Subcutaneous abdominal adipose tissue (tissue), 5 donors: ENCODE data around the gene GNAZ.
A peak's percentile ranks its signal among the peaks of the same experiment; 100 is the strongest.

ENCODE experiments used
- H3K27ac ChIP-seq: one replicate; pipeline ENCODE4 v1.7.0; 2013; ENCODE audit warnings: low read depth, mild to moderate bottlenecking, inconsistent platforms, low read length, moderate library complexity
- H3K27me3 ChIP-seq, 5 donors: one replicate each; pipeline ENCODE4 v1.7.0; 2013; ENCODE audit warnings: low read length in 5 of 5, inconsistent platforms in 1 of 5; ENCODE audit not compliant: control insufficient read depth in 5 of 5, insufficient read depth in 4 of 5
- H3K36me3 ChIP-seq, 5 donors: one replicate each; pipeline ENCODE4 v1.7.0; 2013; ENCODE audit warnings: low read length in 5 of 5; ENCODE audit not compliant: control insufficient read depth in 5 of 5, insufficient read depth in 5 of 5
- H3K4me1 ChIP-seq, 5 donors: one replicate each; pipeline ENCODE4 v1.7.0; 2013; ENCODE audit warnings: low read length in 5 of 5, mild to moderate bottlenecking in 3 of 5, moderate library complexity in 1 of 5; ENCODE audit not compliant: control insufficient read depth in 5 of 5, insufficient read depth in 5 of 5
- H3K4me3 ChIP-seq, 5 donors: one replicate each; pipeline ENCODE4 v1.7.0; 2013; ENCODE audit warnings: low read length in 5 of 5, low read depth in 1 of 5
- H3K9ac ChIP-seq, 5 donors: one replicate each; pipeline ENCODE4 v1.7.0; 2013; ENCODE audit warnings: low read length in 5 of 5, mild to moderate bottlenecking in 4 of 5, moderate library complexity in 3 of 5
- H3K9me3 ChIP-seq, 5 donors: one replicate each; pipeline ENCODE4 v1.7.0; 2013; ENCODE audit warnings: low read length in 5 of 5; ENCODE audit not compliant: control insufficient read depth in 5 of 5
- donor health status: healthy.
- donor health status: healthy.
- donor health status: healthy.
- donor health status: healthy.
- donor health status: healthy.

The GNAZ gene

DNA sequence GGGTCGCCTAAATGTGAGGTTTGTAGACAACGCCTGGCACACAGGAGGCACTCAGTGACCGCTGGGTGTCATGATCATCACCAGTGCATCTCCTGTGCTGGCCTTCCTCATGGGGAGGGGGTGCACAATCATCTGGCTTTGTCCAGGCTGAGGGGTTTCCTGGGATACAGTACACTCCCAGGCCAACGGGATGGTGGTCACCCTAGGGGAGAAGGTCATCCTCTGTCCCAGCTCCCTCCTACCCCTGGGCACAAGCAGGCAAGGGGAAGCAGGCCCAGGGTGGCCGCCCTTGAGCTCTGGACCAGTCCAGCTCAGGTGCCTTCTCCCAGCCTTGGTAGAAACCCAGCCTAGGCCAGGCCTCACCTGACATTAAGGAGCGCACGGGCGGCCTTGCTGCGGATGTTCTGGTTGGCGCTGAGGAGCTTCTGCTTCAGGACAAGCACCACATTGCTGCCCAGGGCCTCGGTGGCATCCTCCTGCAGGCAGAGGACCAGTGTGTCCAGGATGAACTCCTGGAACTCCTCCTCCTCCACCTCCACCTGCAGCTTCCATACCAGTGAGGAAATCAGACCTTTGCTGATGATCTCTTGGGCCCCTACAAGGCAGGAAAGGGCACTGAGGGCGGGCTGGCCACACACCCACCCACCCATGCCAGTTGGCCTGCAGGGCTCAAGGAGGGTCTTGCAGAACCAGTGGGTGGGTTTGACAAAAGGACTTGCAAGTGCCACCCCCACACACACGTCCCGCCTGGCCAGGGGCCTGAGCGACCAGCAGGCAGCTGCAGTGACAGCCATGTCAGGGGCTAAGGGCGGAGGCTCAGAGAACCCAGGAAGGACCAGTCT, 6.6 kb upstream of the GNAZ start:
- H3K27me3 ChIP-seq: peaks cover 0 to 8% (median 0%) of the 10 kb centered on the region in 5 donors
- H3K36me3 ChIP-seq: no peaks in the 10 kb centered on the region
- peaks cover 0 to 25% (median 4%) of the 10 kb centered on the region in 5 donors for H3K4me1 ChIP-seq
- H3K27ac ChIP-seq: no peak overlapping the region
- H3K9me3 ChIP-seq: no peaks in the 10 kb centered on the region
- no peak overlapping the region for H3K9ac ChIP-seq
- no peak overlapping the region for H3K4me3 ChIP-seq

DNA sequence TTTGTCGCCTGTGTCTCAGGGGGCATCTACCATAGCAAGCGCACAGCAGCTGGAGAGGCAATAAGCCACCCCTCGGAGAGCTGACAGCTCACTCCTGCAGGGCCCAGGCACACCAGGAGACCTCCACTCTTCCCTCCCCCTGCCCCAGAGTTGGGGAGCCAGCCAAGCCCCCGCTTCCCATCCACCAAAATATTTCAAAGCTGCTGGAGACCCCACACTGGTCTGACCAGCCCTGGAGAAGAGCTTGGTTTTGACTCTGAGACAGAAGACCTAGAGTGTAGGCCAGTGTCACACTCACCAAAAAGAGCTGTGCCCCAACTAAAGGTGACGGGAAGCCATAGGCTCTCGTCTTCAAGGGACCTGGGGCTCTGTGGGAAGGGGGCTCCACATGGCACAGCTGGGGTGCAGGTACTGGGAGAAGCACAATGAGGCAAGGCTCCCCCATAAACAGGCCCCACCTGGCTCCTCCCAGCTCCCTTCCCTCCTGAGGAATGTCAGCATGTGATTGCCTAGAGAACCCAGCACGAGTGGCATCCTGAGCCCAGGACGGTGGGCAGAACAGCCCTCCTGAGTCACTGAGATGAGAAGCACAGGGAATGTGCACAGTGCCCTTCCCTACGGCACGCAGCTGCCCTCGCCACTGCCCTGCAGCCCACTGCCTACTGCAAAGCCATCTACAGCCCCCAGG, 5.8 kb upstream of the GNAZ start:
- Histone ChIP-seq H3K4me1 (peaks cover 3 to 28% (median 10%) of the 10 kb centered on the region in 5 donors), H3K9me3 (no peaks in the 10 kb centered on the region), H3K36me3 (no peaks in the 10 kb centered on the region), H3K27me3 (peaks cover 0 to 8% (median 0%) of the 10 kb centered on the region in 5 donors), H3K27ac (no peak overlapping the region), H3K9ac (no peak overlapping the region), H3K4me3 (no peak overlapping the region)

DNA sequence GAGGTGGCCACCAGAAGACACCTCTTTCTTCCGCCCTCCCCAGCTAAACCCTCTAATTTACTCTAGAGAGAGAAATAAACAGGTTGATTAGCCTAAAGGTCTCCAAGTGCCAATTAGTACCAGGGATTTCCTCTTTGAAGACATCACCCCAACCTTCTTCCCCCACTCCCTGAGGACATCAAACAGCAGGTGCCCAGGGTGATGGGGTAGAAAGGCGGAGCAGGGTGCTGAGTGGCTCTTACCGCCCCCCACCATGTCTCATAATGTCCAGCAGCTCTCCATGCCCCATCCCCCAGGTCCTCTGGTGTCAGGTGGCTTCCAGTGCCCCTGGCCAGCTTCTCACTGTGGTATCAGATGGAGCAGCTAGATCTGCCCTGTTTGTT, 5.3 kb upstream of the GNAZ start:
- H3K36me3 ChIP-seq: no peaks in the 10 kb centered on the region
- H3K27ac ChIP-seq: no peak overlapping the region
- peaks cover 3 to 32% (median 14%) of the 10 kb centered on the region in 5 donors for H3K4me1 ChIP-seq
- no peak overlapping the region for H3K4me3 ChIP-seq
- H3K9me3 ChIP-seq: no peaks in the 10 kb centered on the region
- no peak overlapping the region for H3K9ac ChIP-seq
- peaks cover 0 to 8% (median 0%) of the 10 kb centered on the region in 5 donors for H3K27me3 ChIP-seq

DNA sequence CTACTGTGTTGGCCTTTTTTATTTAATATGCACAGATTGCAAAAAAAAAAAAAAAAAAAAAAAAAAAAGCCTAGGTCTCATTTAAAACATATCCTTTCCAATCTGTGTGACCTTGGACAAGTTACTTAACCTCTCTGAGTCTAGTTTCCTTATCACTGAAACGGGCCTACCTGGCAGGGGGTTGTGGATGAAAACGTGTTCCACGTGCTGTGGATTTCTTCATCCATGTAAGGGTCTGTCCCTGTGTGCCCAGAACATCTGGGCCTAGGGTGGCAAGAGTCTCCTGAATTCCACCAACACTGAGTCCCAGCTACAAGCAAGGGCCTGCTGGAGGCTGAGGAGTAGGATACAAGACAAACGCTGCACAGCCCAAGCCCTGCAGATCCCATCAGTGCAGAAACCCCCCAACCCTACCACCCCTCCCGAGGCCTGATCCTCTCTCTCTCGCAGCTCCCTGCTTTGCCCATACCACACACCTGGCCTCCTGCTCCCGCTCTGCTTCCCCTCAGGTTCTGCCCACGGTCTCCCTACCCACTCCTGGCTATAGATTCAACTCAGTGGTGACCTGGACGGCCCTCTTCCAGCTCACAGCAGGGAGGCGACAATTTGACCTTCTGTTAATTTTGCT, 4.7 kb upstream of the GNAZ start:
- H3K9me3 ChIP-seq: no peaks in the 10 kb centered on the region
- H3K27ac ChIP-seq: no peak overlapping the region

DNA sequence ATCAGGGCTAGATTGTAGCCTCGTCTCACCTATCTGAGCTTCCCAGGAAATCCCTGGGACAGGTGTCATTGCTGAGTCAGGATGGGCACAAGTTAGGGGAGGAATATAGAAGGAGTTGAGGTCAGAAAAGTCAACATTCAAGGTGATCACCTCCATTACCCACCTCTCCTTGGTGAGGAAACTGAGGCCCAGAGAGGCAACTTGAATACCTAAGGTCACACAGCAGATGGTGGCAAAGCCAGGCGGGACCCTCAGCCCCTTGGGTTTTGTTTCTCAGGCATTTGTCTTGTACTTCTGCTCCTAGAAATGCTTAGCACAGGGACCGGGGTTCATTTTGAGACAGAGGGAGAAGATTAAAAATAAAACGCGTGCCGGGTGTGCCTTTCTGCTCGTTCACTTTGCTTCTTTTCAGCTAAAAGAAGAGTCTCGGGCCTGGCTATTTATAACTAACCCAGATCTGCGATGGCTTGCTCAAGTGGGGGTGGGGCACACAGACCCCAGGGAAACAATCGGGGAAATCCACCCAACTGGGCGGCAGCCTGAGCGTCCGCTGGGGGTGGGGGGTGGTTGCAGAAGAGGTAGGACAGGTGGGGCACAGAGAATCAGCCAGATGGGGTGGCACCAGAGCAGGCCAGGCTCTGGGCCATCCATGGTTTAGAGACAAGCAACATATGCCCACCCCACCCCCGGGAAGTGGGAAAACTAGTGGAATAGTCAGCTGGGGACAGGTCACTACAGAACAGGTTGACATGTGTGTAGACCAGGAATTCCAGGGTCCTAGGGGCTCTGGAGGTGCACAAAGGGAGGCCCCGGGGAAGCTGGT, 3.9 kb upstream of the GNAZ start:
- H3K27me3 ChIP-seq: peaks cover 0 to 10% (median 0%) of the 10 kb centered on the region in 5 donors
- no peak overlapping the region for H3K9ac ChIP-seq
- no peaks in the 10 kb centered on the region for H3K9me3 ChIP-seq
- H3K4me1 ChIP-seq: peaks cover 3 to 41% (median 20%) of the 10 kb centered on the region in 5 donors
- H3K36me3 ChIP-seq: no peaks in the 10 kb centered on the region
- H3K4me3 ChIP-seq: no peak overlapping the region
- no peak overlapping the region for H3K27ac ChIP-seq

More for the DNA sequence above, 4.7 kb upstream of the GNAZ start:
- Histone ChIP-seq H3K4me3 (no peak overlapping the region), H3K27me3 (peaks cover 0 to 8% (median 0%) of the 10 kb centered on the region in 5 donors), H3K9ac (no peak overlapping the region), H3K36me3 (no peaks in the 10 kb centered on the region), H3K4me1 (peaks cover 3 to 33% (median 16%) of the 10 kb centered on the region in 5 donors)

DNA sequence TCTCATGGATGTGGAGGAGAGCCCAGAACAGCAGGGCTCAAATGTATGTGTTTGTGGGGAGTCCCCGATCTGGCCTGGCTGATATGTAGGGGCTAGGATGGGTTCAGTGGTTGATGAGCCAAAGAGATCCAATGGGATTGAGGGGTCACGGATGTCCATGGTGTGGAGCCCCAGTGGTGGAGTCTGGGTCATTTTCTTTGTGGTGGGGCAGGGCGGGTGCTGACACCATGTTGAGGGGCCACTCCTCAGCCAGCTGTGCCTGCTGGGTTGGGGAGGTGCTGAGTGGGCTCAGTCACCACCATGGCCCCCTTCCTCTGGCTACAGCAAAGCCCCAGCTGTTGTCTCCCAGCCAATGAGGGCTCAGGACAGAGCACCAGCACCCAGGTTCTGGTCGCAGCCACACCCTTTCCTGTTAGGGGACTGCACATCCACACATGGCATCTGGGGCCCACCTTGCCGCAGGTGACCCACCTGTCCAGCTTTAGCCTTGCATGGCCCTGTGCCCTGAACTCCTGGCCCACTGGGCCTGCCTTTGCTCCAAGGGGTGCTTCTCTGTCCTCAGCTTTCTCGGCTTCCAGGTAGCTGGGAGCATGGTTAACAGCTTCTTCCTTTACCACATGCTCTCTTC, 3.2 kb upstream of the GNAZ start:
- Histone ChIP-seq H3K4me3 (no peak overlapping the region), H3K4me1 (peaks cover 3 to 44% (median 20%) of the 10 kb centered on the region in 5 donors), H3K36me3 (no peaks in the 10 kb centered on the region), H3K9me3 (no peaks in the 10 kb centered on the region), H3K27me3 (peaks cover 0 to 10% (median 0%) of the 10 kb centered on the region in 5 donors), H3K9ac (no peak overlapping the region), H3K27ac (peak overlapping the region; percentile 11)

DNA sequence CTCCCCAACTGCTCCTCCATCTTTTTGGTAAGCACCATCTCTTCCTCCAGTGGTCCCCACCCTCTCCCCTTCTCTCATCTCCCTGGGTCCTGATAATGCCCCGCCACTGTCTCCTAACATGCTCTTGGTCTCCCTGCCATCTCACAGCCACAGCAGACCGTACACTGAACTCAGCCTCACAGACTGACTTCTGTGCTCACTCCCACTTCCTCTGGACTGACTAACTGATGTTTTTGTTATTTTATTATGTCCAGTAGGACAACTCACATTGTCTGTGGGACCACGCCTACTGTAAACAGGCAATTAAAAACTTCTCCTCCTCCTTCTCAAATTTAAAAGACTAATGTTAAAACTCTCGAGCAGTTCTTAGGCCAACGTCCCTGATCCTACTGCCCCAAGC, 2.6 kb upstream of the GNAZ start:
- no peak overlapping the region for H3K9ac ChIP-seq
- H3K27me3 ChIP-seq: peaks cover 0 to 10% (median 3%) of the 10 kb centered on the region in 5 donors
- peak overlapping the region; percentile 11 for H3K27ac ChIP-seq
- H3K9me3 ChIP-seq: no peaks in the 10 kb centered on the region
- no peak overlapping the region for H3K4me3 ChIP-seq
- peaks cover 3 to 49% (median 20%) of the 10 kb centered on the region in 5 donors for H3K4me1 ChIP-seq
- H3K36me3 ChIP-seq: no peaks in the 10 kb centered on the region

DNA sequence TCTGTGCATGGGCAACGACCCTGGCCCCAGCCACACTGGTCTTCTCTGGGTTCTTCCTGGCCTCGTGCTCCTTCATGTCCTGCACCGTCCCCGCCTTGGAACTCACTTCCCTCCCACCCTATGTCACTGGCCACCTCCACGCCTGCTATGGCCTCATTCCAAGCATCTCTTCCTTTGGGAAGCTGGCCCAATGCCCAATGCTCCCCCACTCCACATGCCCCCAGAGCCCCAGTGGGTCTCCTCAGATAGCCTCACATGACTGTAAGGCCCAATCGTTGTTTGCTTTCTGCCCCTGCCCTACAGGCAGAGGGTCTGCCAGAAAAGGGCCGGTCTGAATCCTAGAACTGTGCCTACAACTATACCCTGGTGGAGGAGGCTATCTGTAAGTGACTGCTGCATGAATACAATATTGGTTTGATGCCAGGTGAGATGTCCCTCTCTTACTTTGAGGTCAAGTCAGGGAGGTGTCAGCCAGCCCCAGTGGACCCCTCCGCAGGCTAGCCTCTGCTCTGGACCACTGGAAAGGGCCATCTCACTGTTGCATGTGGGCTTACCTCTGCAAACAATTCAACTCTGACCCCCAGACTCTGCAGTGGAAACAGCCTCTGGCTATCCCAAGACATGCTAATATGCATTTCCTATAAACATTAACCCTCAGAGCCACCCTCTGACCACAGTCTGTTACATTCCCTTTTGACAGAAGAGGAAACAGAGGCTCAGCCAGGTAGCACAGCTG, 2.1 kb upstream of the GNAZ start:
- Histone ChIP-seq H3K27me3 (peaks cover 0 to 14% (median 8%) of the 10 kb centered on the region in 5 donors), H3K27ac (no peak overlapping the region), H3K9ac (no peak overlapping the region), H3K4me3 (no peak overlapping the region), H3K4me1 (peaks cover 3 to 49% (median 20%) of the 10 kb centered on the region in 5 donors), H3K9me3 (no peaks in the 10 kb centered on the region), H3K36me3 (no peaks in the 10 kb centered on the region)
